BE2C (cell line): ENCODE data around the gene IGF2R.
"Not testable (repeated sequence)": the region's sequence is repeated elsewhere in the genome, so short reads cannot be mapped to it uniquely, and the experiment has no call there.

Source experiments
- DNase-seq: peaks from one replicate; pipeline ENCODE4 v3.0.0-alpha.2; 2020
- H3K27me3 ChIP-seq: fragments of 250-450 bp; sonication (Bioruptor Pico); 2 replicates; pipeline ENCODE4 v1.5.1; 2020; ENCODE audit warnings: mild to moderate bottlenecking
- H3K36me3 ChIP-seq: fragments of 250-450 bp; sonication (Bioruptor Pico); 2 replicates; pipeline ENCODE4 v1.5.1; 2020; ENCODE audit warnings: mild to moderate bottlenecking
- H3K4me1 ChIP-seq: fragments of 250-450 bp; sonication (Bioruptor Pico); 2 replicates; pipeline ENCODE4 v1.5.1; 2020
- H3K4me3 ChIP-seq: 2 replicates; pipeline ENCODE4 v1.5.1; 2011; ENCODE audit warnings: low read depth, low read length
- H3K9me3 ChIP-seq: fragments of 250-450 bp; sonication (Bioruptor Pico); 2 replicates; pipeline ENCODE4 v1.5.1; 2020
- CTCF ChIP-seq: IDR thresholded peaks from 2 replicates; pipeline ENCODE4 v1.5.1; 2012; ENCODE audit warnings: mild to moderate bottlenecking, low read depth, low read length

The IGF2R gene

GRCh38 chr6:160131636-160132296 lies 162.9 kb downstream of the IGF2R start:
- DNase-seq, result no peak

DNA sequence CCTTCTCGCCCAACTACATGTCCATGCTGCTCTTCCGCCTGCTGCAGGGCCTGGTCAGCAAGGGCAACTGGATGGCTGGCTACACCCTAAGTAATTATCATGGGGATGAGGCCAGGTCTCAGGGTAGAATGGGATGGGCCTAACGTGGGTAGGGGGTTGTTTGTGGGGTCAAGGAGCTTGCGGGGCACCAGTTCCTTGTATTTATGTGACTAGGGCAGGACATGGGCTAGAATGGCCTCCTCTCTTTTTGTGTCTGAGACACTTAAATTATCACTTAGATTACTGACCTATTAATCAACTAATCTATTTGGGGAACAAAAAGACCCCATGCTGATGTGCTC lies 163.4 kb downstream of the IGF2R start:
- Histone ChIP-seq H3K27me3 (peaks cover 7% of the 10 kb centered on the region; the same call in 1 of the 2 replicates), H3K4me1 (no peaks in the 10 kb centered on the region), H3K4me3 (no peak overlapping the region), H3K9me3 (no peaks in the 10 kb centered on the region), H3K36me3 (no peaks in the 10 kb centered on the region)
- no peak for TF ChIP-seq CTCF
- DNase-seq, result no peak

More at GRCh38 chr6:160131636-160132296, 162.9 kb downstream of the IGF2R start:
- no peaks in the 10 kb centered on the region for H3K9me3 ChIP-seq
- no peaks in the 10 kb centered on the region for H3K4me1 ChIP-seq
- H3K27me3 ChIP-seq, result peaks cover 7% of the 10 kb centered on the region; the same call in 1 of the 2 replicates
- TF ChIP-seq CTCF, result no peak
- no peak overlapping the region for H3K4me3 ChIP-seq
- no peaks in the 10 kb centered on the region for H3K36me3 ChIP-seq

- H3K27me3 ChIP-seq, result peaks cover 7% of the 10 kb centered on the region; the same call in 1 of the 2 replicates
Observed at GRCh38 chr6:160132776-160133338, 164.0 kb downstream of the IGF2R start.

DNA sequence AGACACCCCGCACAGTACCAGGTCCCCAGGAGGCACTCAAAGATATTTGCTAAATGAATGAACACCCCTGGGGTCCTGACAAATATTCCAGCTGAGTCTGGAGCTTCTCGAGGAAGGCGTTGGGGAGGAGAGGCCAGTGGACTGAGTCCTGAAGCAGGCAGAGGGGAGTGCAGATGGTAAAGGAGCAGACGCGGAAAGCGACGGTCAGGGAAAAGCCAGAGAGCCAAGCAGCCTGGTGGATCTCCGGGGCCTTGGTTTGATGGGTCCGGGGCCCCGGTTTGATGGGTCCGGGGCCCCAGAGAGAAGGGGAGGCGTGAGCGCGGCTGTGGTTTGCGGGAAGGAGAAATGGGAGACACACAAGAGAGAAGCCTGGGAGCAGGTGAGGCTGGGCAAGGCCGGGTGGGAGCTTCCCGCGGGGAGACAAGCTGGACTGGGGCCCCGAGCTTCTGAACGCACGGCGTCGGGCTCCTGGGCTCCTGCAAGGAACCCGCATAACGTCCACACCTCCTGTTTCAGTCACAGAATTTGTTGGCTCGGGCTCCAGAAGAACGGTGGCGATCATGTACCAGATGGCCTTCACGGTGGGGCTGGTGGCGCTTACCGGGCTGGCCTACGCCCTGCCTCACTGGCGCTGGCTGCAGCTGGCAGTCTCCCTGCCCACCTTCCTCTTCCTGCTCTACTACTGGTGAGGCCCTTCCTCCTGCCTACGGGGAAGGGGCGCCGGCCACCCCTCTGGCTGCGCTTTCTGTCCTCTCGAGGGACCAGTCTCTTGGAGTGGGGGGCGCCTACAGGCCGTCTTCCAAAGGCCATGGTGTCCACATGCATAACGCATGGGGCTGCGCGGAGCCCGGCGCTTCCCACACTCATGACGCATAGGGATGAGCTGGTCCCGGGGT lies 164.8 kb downstream of the IGF2R start:
- Histone ChIP-seq H3K27me3 (peaks cover 6% of the 10 kb centered on the region; the same call in 1 of the 2 replicates), H3K4me3 (no peak overlapping the region), H3K4me1 (no peaks in the 10 kb centered on the region), H3K9me3 (no peaks in the 10 kb centered on the region), H3K36me3 (no peaks in the 10 kb centered on the region)
- TF ChIP-seq CTCF, result no peak
- no peak for DNase-seq

More at GRCh38 chr6:160132776-160133338, 164.0 kb downstream of the IGF2R start:
- no peak for DNase-seq
- TF ChIP-seq CTCF, result no peak
- Histone ChIP-seq H3K4me3 (no peak overlapping the region), H3K9me3 (no peaks in the 10 kb centered on the region), H3K36me3 (no peaks in the 10 kb centered on the region), H3K4me1 (no peaks in the 10 kb centered on the region)

GRCh38 chr6:160134337-160134751 lies 165.5 kb downstream of the IGF2R start:
- not testable (repeated sequence) for H3K4me3 ChIP-seq, H3K27me3 ChIP-seq, DNase-seq, H3K36me3 ChIP-seq, H3K9me3 ChIP-seq, H3K4me1 ChIP-seq

GRCh38 chr6:160134779-160135547 lies 166.1 kb downstream of the IGF2R start:
- H3K4me1 ChIP-seq, result no peaks in the 10 kb centered on the region
- H3K9me3 ChIP-seq, result no peaks in the 10 kb centered on the region
- DNase-seq, result no peak
- H3K36me3 ChIP-seq, result no peaks in the 10 kb centered on the region
- no peaks in the 10 kb centered on the region; the same call in 1 of the 2 replicates for H3K27me3 ChIP-seq
- no peak for TF ChIP-seq CTCF
- H3K4me3 ChIP-seq, result no peak overlapping the region
